Measurements from ENCODE around the gene MS4A7. TPM values are rescaled to one million over a fixed set of nuclear protein-coding genes. Genes with fewer than 3 reads are reported as not detected.
"Not testable (repeated sequence)": the region's sequence is repeated elsewhere in the genome, so short reads cannot be mapped to it uniquely, and the experiment has no call there.

MS4A7 gene
- total RNA-seq, 1 donor from 2014 or later, result not detected

- Mint-ChIP-seq H3K4me1 (ENCODE audit: low read depth, unreplicated experiment) (peaks cover 2% of the 10 kb centered on the region), H3K27ac (ENCODE audit: unreplicated experiment) (no peak overlapping the region)
Observed at GRCh38 chr11:60363542-60364470, 14.5 kb upstream of the MS4A7 start.

GRCh38 chr11:60366262-60366904, 11.9 kb upstream of the MS4A7 start:
- H3K9me3 Mint-ChIP-seq (ENCODE audit: unreplicated experiment); H3K27ac Mint-ChIP-seq (ENCODE audit: unreplicated experiment); DNase-seq; H3K36me3 Mint-ChIP-seq (ENCODE audit: unreplicated experiment); H3K4me1 Mint-ChIP-seq (ENCODE audit: low read depth, unreplicated experiment); H3K27me3 Mint-ChIP-seq (ENCODE audit: unreplicated experiment); H3K4me3 Mint-ChIP-seq (ENCODE audit: unreplicated experiment): not testable (repeated sequence)

More at GRCh38 chr11:60363542-60364470, 14.5 kb upstream of the MS4A7 start:
- DNase-seq, result peak; percentile 66
- Mint-ChIP-seq H3K9me3 (ENCODE audit: unreplicated experiment) (peaks cover 6% of the 10 kb centered on the region), H3K4me3 (ENCODE audit: unreplicated experiment) (no peak overlapping the region), H3K27me3 (ENCODE audit: unreplicated experiment) (no peaks in the 10 kb centered on the region), H3K36me3 (ENCODE audit: unreplicated experiment) (peaks cover 4% of the 10 kb centered on the region)
- TF ChIP-seq, protein P1, sequence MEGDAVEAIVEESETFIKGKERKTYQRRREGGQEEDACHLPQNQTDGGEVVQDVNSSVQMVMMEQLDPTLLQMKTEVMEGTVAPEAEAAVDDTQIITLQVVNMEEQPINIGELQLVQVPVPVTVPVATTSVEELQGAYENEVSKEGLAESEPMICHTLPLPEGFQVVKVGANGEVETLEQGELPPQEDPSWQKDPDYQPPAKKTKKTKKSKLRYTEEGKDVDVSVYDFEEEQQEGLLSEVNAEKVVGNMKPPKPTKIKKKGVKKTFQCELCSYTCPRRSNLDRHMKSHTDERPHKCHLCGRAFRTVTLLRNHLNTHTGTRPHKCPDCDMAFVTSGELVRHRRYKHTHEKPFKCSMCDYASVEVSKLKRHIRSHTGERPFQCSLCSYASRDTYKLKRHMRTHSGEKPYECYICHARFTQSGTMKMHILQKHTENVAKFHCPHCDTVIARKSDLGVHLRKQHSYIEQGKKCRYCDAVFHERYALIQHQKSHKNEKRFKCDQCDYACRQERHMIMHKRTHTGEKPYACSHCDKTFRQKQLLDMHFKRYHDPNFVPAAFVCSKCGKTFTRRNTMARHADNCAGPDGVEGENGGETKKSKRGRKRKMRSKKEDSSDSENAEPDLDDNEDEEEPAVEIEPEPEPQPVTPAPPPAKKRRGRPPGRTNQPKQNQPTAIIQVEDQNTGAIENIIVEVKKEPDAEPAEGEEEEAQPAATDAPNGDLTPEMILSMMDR (IDR thresholded peaks at IDR 0.05; ENCODE audit: partially characterized antibody, unreplicated experiment), result peak; percentile 79

- H3K36me3 Mint-ChIP-seq (ENCODE audit: unreplicated experiment), result no peaks in the 10 kb centered on the region
- no peak overlapping the region for H3K4me3 Mint-ChIP-seq (ENCODE audit: unreplicated experiment)
- TF ChIP-seq, protein P1 (IDR thresholded peaks at IDR 0.05; ENCODE audit: partially characterized antibody, unreplicated experiment), result no peak
- peaks cover 2% of the 10 kb centered on the region for H3K4me1 Mint-ChIP-seq (ENCODE audit: low read depth, unreplicated experiment)
- no peak for DNase-seq
- no peak overlapping the region for H3K27ac Mint-ChIP-seq (ENCODE audit: unreplicated experiment)
- H3K9me3 Mint-ChIP-seq (ENCODE audit: unreplicated experiment), result no peaks in the 10 kb centered on the region
- no peaks in the 10 kb centered on the region for H3K27me3 Mint-ChIP-seq (ENCODE audit: unreplicated experiment)
Observed at GRCh38 chr11:60367009-60367408, 11.3 kb upstream of the MS4A7 start.

GRCh38 chr11:60367896-60368295, 10.4 kb upstream of the MS4A7 start:
- H3K4me3 Mint-ChIP-seq (ENCODE audit: unreplicated experiment), result no peak overlapping the region
- no peak for DNase-seq
- H3K9me3 Mint-ChIP-seq (ENCODE audit: unreplicated experiment), result no peaks in the 10 kb centered on the region
- TF ChIP-seq, protein P1 (IDR thresholded peaks at IDR 0.05; ENCODE audit: partially characterized antibody, unreplicated experiment), result no peak
- no peaks in the 10 kb centered on the region for H3K27me3 Mint-ChIP-seq (ENCODE audit: unreplicated experiment)
- no peak overlapping the region for H3K27ac Mint-ChIP-seq (ENCODE audit: unreplicated experiment)
- H3K4me1 Mint-ChIP-seq (ENCODE audit: low read depth, unreplicated experiment), result peaks cover 2% of the 10 kb centered on the region
- H3K36me3 Mint-ChIP-seq (ENCODE audit: unreplicated experiment), result no peaks in the 10 kb centered on the region

DNA sequence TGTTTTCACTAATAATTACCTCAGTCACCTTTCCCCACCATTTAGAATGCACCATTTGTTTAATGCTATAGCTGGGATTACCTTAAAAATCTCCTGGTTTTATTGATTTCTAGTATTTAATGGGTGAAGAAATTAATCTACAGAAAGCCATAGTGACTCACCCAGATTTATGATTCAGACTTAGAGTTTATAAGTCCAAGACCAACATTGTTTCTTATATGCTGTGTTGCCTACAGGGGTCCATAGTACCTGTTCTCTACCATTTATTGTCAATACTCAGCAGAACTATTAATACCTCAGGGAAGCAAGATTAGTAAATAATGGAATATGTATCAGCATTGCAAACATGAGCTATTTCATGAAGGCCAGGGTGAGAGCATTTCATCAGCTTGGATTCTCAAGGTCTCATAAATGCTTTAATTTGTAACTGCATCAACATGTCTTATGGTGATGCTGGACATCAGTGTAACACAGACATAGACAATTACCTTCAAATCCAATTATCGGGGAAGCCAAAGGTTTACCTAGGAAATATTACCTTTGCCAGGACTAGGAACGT, 8.0 kb upstream of the MS4A7 start:
- Mint-ChIP-seq H3K9me3 (ENCODE audit: unreplicated experiment) (no peaks in the 10 kb centered on the region), H3K27ac (ENCODE audit: unreplicated experiment) (no peak overlapping the region), H3K27me3 (ENCODE audit: unreplicated experiment) (no peaks in the 10 kb centered on the region), H3K36me3 (ENCODE audit: unreplicated experiment) (no peaks in the 10 kb centered on the region), H3K4me1 (ENCODE audit: low read depth, unreplicated experiment) (peaks cover 2% of the 10 kb centered on the region), H3K4me3 (ENCODE audit: unreplicated experiment) (no peak overlapping the region)
- TF ChIP-seq, protein P1 (IDR thresholded peaks at IDR 0.05; ENCODE audit: partially characterized antibody, unreplicated experiment), result no peak
- DNase-seq, result no peak
